Calu3 (cell line): ENCODE results near the gene TOGARAM2. TPM values are rescaled to one million over a fixed set of nuclear protein-coding genes. Genes with fewer than 3 reads are reported as not detected.

ENCODE experiments used
- BruUV-seq: library from RNA; stranded (reverse); fragments of 400-500 nt; replicated peaks from 2 replicates; lab custom pipeline; 2021; lab: Mats Ljungman, UMichigan
- CTCF ChIA-PET: fragments of 300-600 bp; sonication (Branson Sonifier 250); formaldehyde crosslinking; loops from one replicate; lab custom pipeline; 2022; ENCODE audit warnings: antibody characterized with exemption; lab: Charles Lee
- DNase-seq: peaks from one replicate; pipeline ENCODE4 v3.0.0; 2022
- H3K27ac Mint-ChIP-seq: one replicate; pipeline ENCODE4 v1.8.0; 2022; ENCODE audit warnings: mixed read lengths; ENCODE audit not compliant: unreplicated experiment
- H3K27me3 Mint-ChIP-seq: one replicate; pipeline ENCODE4 v1.8.0; 2022; ENCODE audit warnings: mixed read lengths; ENCODE audit not compliant: unreplicated experiment
- H3K36me3 Mint-ChIP-seq: one replicate; pipeline ENCODE4 v1.8.0; 2022; ENCODE audit warnings: mild to moderate bottlenecking, moderate library complexity, mixed read lengths; ENCODE audit not compliant: insufficient read depth, unreplicated experiment
- H3K4me1 Mint-ChIP-seq: one replicate; pipeline ENCODE4 v1.8.0; 2022; ENCODE audit warnings: mild to moderate bottlenecking, low read depth, mixed read lengths; ENCODE audit not compliant: unreplicated experiment
- H3K4me3 Mint-ChIP-seq: one replicate; pipeline ENCODE4 v1.8.0; 2022; ENCODE audit warnings: mild to moderate bottlenecking, low read depth, moderate library complexity, mixed read lengths; ENCODE audit not compliant: unreplicated experiment
- H3K9me3 Mint-ChIP-seq: one replicate; pipeline ENCODE4 v1.8.0; 2022; ENCODE audit warnings: low read depth, mixed read lengths; ENCODE audit not compliant: unreplicated experiment
- intact Hi-C: fragments of 100-400 bp; cut with micrococcal nuclease; formaldehyde crosslinking; loops from one replicate; pipeline ENCODE4 v1.10.0; 2022; ENCODE audit not compliant: unreplicated experiment
- total RNA-seq: library from RNA; stranded (reverse); gene quantifications from 2 replicates; pipeline ENCODE4 v1.2.3, GENCODE V29; 2022
- TF ChIP-seq, protein P1 (sequence below): fragments of 200-600 bp; IDR thresholded peaks from one replicate; pipeline ENCODE4 v1.8.0; 2022; ENCODE audit warnings: antibody characterized with exemption; ENCODE audit not compliant: unreplicated experiment

TOGARAM2 gene
- total RNA-seq, 1 experiment from 2014 or later = 0.85 TPM

DNA sequence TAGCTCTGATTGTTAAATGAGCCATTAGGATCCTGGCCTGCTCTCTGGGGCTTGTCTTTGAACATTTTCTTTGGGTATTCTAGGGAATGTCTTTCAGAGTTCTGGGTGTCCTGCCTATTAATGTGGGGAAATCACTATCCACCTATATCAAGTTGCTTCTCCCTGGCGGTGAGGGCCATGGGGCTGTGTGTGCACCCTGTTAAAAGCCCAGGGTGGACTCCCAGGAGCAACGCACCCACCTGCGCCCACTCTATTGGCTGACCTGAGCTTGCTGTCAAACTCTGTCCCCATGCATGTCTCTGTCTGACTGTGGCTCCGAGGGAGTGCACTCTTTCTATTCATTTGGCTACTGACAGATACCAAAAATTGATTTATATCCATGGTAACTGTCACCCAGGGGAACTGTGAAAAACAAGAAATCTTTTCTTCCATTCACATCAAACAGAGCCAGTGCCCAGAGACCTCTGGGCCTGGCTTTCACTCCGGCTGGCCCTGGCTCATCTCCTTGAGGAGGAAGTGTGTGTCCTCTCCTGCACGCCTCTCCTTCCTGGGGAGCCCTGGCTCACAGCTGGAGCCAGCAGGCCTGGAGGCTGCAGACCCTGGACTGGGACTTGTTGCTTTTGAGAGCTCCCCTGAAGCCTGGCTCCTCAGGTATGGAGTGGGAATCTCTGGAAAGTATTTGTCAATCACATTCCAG lies 10.5 kb upstream of the TOGARAM2 start:
- Mint-ChIP-seq H3K36me3 (peaks cover under 1% of the 10 kb centered on the region), H3K4me1 (peaks cover under 1% of the 10 kb centered on the region), H3K27me3 (no peaks in the 10 kb centered on the region), H3K27ac (no peak overlapping the region), H3K4me3 (no peak overlapping the region), H3K9me3 (no peaks in the 10 kb centered on the region)
- BruUV-seq = no TSS peak
- intact Hi-C loops = no loop called here
- CTCF ChIA-PET = no interaction called here
- DNase-seq = no peak
- TF ChIP-seq, protein P1, sequence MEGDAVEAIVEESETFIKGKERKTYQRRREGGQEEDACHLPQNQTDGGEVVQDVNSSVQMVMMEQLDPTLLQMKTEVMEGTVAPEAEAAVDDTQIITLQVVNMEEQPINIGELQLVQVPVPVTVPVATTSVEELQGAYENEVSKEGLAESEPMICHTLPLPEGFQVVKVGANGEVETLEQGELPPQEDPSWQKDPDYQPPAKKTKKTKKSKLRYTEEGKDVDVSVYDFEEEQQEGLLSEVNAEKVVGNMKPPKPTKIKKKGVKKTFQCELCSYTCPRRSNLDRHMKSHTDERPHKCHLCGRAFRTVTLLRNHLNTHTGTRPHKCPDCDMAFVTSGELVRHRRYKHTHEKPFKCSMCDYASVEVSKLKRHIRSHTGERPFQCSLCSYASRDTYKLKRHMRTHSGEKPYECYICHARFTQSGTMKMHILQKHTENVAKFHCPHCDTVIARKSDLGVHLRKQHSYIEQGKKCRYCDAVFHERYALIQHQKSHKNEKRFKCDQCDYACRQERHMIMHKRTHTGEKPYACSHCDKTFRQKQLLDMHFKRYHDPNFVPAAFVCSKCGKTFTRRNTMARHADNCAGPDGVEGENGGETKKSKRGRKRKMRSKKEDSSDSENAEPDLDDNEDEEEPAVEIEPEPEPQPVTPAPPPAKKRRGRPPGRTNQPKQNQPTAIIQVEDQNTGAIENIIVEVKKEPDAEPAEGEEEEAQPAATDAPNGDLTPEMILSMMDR = no peak

DNA sequence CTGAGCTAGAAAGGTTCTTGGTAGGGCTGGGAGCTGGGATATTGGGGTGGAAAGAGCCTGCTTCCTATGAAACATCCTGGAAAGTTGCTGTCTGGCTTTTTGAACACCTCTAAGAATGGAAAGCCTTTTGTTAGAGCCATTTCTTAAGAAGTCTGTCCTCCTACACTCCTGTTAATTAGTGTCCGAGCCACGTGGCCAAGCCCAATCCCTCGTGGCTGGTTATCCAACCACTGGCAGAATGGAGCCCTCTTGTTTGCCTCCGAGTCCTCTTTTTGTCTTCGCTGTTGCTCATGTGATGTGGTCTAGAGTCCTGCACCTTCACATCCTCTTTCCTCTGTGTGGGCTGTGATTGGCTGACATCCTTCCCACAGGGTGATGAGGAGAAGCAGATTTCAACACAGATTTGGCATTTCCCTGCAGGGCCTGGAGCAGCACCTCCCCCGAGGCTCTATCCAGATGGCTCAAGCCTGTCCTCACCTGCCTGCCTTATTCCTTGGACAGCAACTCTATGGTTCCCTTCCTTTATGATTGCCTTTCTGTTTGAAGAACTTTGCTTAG lies 8.2 kb upstream of the TOGARAM2 start:
- intact Hi-C loops = no loop called here
- TF ChIP-seq, protein P1 = no peak
- CTCF ChIA-PET = no interaction called here

GRCh38 chr2:28974252-28974651 lies 6.8 kb upstream of the TOGARAM2 start:
- H3K27ac Mint-ChIP-seq = no peak overlapping the region
- no peak for DNase-seq
- no peaks in the 10 kb centered on the region for H3K9me3 Mint-ChIP-seq
- CTCF ChIA-PET = no interaction called here
- H3K4me1 Mint-ChIP-seq = peaks cover 36% of the 10 kb centered on the region
- intact Hi-C loops = no loop called here
- TF ChIP-seq, protein P1 = no peak
- BruUV-seq = no TSS peak
- no peaks in the 10 kb centered on the region for H3K27me3 Mint-ChIP-seq
- H3K4me3 Mint-ChIP-seq = no peak overlapping the region
- peaks cover 20% of the 10 kb centered on the region for H3K36me3 Mint-ChIP-seq

More for the DNA sequence above, 8.2 kb upstream of the TOGARAM2 start:
- BruUV-seq = no TSS peak
- peaks cover 20% of the 10 kb centered on the region for H3K36me3 Mint-ChIP-seq
- H3K27me3 Mint-ChIP-seq = no peaks in the 10 kb centered on the region
- H3K27ac Mint-ChIP-seq = no peak overlapping the region
- no peaks in the 10 kb centered on the region for H3K9me3 Mint-ChIP-seq
- H3K4me3 Mint-ChIP-seq = no peak overlapping the region
- peaks cover 23% of the 10 kb centered on the region for H3K4me1 Mint-ChIP-seq
- no peak for DNase-seq

GRCh38 chr2:28975671-28976070 lies 5.4 kb upstream of the TOGARAM2 start:
- intact Hi-C loops = loop anchor here (5.0 kb wide), 1 partner anchor 137 kb away; no protein-coding TSS in a partner anchor

More at GRCh38 chr2:28975671-28976070, 5.4 kb upstream of the TOGARAM2 start:
- no TSS peak for BruUV-seq
- no peaks in the 10 kb centered on the region for H3K9me3 Mint-ChIP-seq
- H3K27me3 Mint-ChIP-seq = no peaks in the 10 kb centered on the region
- peaks cover 36% of the 10 kb centered on the region for H3K4me1 Mint-ChIP-seq
- DNase-seq = no peak
- TF ChIP-seq, protein P1 = no peak
- peaks cover 25% of the 10 kb centered on the region for H3K36me3 Mint-ChIP-seq
- H3K27ac Mint-ChIP-seq = no peak overlapping the region
- no peak overlapping the region for H3K4me3 Mint-ChIP-seq
- CTCF ChIA-PET = interaction anchor here (1.1 to 1.6 kb wide), 2 partner anchors 18 to 36 kb away, joined by 4 to 8 read pairs; no protein-coding TSS in a partner anchor
